Measurements from ENCODE around the gene SLC22A14.
"Not testable (repeated sequence)": the region's sequence is repeated elsewhere in the genome, so short reads cannot be mapped to it uniquely, and the experiment has no call there.

Gene SLC22A14

GRCh38 chr3:38281895-38282686 is at the start of gene SLC22A14:
TSS of gene SLC22A14 (plus strand) at chr3:38282294. CDS start at chr3:38306027, 23,733 bp downstream.
- no peak for DNase-seq

GRCh38 chr3:38232701-38233100 is 49.4 kb upstream of the SLC22A14 start:
- DNase-seq: no peak

- no peak for DNase-seq
Observed at GRCh38 chr3:38235466-38235865, 46.6 kb upstream of the SLC22A14 start.

- DNase-seq: no peak
Observed at GRCh38 chr3:38238416-38239008, 43.6 kb upstream of the SLC22A14 start.

GRCh38 chr3:38242812-38243211 is 39.3 kb upstream of the SLC22A14 start:
- DNase-seq: not testable (repeated sequence)

GRCh38 chr3:38245930-38246329 is 36.2 kb upstream of the SLC22A14 start:
- DNase-seq: no peak

GRCh38 chr3:38247366-38248035 is 34.6 kb upstream of the SLC22A14 start:
- DNase-seq: no peak

- DNase-seq: no peak
Observed at GRCh38 chr3:38250198-38250597, 31.9 kb upstream of the SLC22A14 start.

- no peak for DNase-seq
Observed at GRCh38 chr3:38251197-38251596, 30.9 kb upstream of the SLC22A14 start.

GRCh38 chr3:38253704-38254103 is 28.4 kb upstream of the SLC22A14 start:
- DNase-seq: no peak

GRCh38 chr3:38254872-38255271 is 27.2 kb upstream of the SLC22A14 start:
- DNase-seq: no peak

- DNase-seq: no peak
Observed at GRCh38 chr3:38255627-38256026, 26.5 kb upstream of the SLC22A14 start.

- DNase-seq: no peak
Observed at GRCh38 chr3:38257583-38257982, 24.5 kb upstream of the SLC22A14 start.

GRCh38 chr3:38260474-38260873 is 21.6 kb upstream of the SLC22A14 start:
- no peak for DNase-seq

GRCh38 chr3:38264353-38264771 is 17.7 kb upstream of the SLC22A14 start:
- DNase-seq: no peak

GRCh38 chr3:38264779-38265178 is 17.3 kb upstream of the SLC22A14 start:
- no peak for DNase-seq

- DNase-seq: no peak
Observed at GRCh38 chr3:38265604-38266307, 16.3 kb upstream of the SLC22A14 start, which contains the start of gene SLC22A13. TSS of gene SLC22A13 (plus strand) at chr3:38265812. CDS start at chr3:38265861, 49 bp downstream.

- DNase-seq: no peak
Observed at GRCh38 chr3:38266810-38267209, 15.3 kb upstream of the SLC22A14 start.

- no peak for DNase-seq
Observed at GRCh38 chr3:38267662-38268061, 14.4 kb upstream of the SLC22A14 start.

GRCh38 chr3:38268087-38268486 is 14.0 kb upstream of the SLC22A14 start:
- no peak for DNase-seq

GRCh38 chr3:38268522-38268921 is 13.6 kb upstream of the SLC22A14 start:
- no peak for DNase-seq

- no peak for DNase-seq
Observed at GRCh38 chr3:38270606-38271005, 11.5 kb upstream of the SLC22A14 start.

GRCh38 chr3:38271553-38271952 is 10.5 kb upstream of the SLC22A14 start:
- DNase-seq: no peak

Data from NCI-H146 (cell line).